Tibial nerve (tissue), 4 donors: ENCODE results near the gene OR52E5. TPM values are rescaled to one million over a fixed set of nuclear protein-coding genes. Genes with fewer than 3 reads are reported as not detected.

Experiments
- DNase-seq, 2 donors: peaks; one replicate each; pipeline ENCODE4 v3.0.0-alpha.2; 2019; ENCODE audit warnings: low spot score in 2 of 2
- H3K27ac ChIP-seq, 4 donors: fragments of 200-600 bp; sonication (generic) in 3 of 4; one replicate each; pipeline ENCODE4 v1.5.1; 2017 to 2019; ENCODE audit warnings: mild to moderate bottlenecking in 1 of 4
- H3K27me3 ChIP-seq, 2 donors: fragments of 200-600 bp; sonication (generic) in 1 of 2; one replicate each; pipeline versions ENCODE4 v1.5.1 to v1.6.0; 2017 to 2019
- H3K36me3 ChIP-seq, 3 donors: fragments of 200-600 bp; sonication (generic); one replicate each; pipeline ENCODE4 v1.5.1; 2018 to 2019
- H3K4me1 ChIP-seq, 4 donors: fragments of 200-600 bp; sonication (generic) in 3 of 4; one replicate each; pipeline ENCODE4 v1.5.1; 2017 to 2019
- H3K4me3 ChIP-seq, 4 donors: fragments of 200-600 bp; sonication (generic) in 3 of 4; one replicate each; pipeline ENCODE4 v1.5.1; 2017 to 2019; ENCODE audit warnings: mild to moderate bottlenecking in 1 of 4, moderate library complexity in 1 of 4
- H3K9me3 ChIP-seq, 4 donors: fragments of 200-600 bp; sonication (generic) in 3 of 4; one replicate each; pipeline ENCODE4 v1.5.1; 2017 to 2019
- EP300 ChIP-seq, 2 donors: sonication (generic); formaldehyde crosslinking; IDR thresholded peaks; one replicate each; pipeline ENCODE4 v1.6.1; 2017; ENCODE audit warnings: antibody characterized with exemption in 2 of 2, mild to moderate bottlenecking in 1 of 2
- POLR2A ChIP-seq, 2 donors: fragments of 450-650 bp; IDR thresholded peaks; one replicate each; pipeline ENCODE4 v1.6.1; 2017; ENCODE audit warnings: antibody characterized with exemption in 2 of 2, mild to moderate bottlenecking in 2 of 2, moderate library complexity in 2 of 2
- WGBS, 2 donors: methylation state at CpG; one replicate each; pipeline ENCODE4 v1.1.5; 2018; 5-methylcytosine and 5-hydroxymethylcytosine counted together
- total RNA-seq, 4 donors: library from RNA; depleted of rRNA; stranded (reverse); fragments of >200 nt; gene quantifications; one replicate each; pipeline ENCODE4 v1.1.0, GENCODE V29; 2016
- TF ChIP-seq, protein P1 (sequence below), 5 experiments: fragments of 200-600 bp in 3 of 5; fragments of 450-650 bp in 2 of 5; sonication (generic) in 3 of 5; IDR thresholded peaks; one replicate each; pipeline ENCODE4 v1.5.1; 2016 to 2019; ENCODE audit warnings: antibody characterized with exemption in 5 of 5, mild to moderate bottlenecking in 3 of 5, moderate library complexity in 2 of 5

The OR52E5 gene
- total RNA-seq, 4 donors from 2014 or later, result not detected

DNA sequence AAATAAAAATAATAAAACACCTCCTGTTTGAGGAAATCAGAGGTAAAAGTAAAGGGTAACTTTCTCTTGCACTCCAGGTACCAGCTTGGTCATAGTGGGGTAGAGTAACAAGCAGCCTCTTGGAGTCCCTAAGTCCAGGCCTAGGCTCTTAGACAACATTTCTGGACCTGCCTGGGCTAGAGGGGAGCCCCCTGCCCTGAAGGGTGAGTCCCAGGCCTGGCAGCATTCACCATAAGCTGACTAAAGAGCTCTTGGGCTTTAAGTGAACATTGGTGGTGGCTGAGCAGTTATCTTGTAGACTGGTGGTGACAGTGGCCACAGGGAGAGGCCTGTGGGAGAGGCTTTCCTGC lies 30.4 kb downstream of the OR52E5 start:
- Histone ChIP-seq H3K4me1 (no peaks in the 10 kb centered on the region), H3K27me3 (no peaks in the 10 kb centered on the region), H3K36me3 (no peaks in the 10 kb centered on the region), H3K4me3 (no peak overlapping the region), H3K9me3 (peaks cover 0 to 35% (median 0%) of the 10 kb centered on the region in 4 donors), H3K27ac (no peak overlapping the region)
- TF ChIP-seq, protein P1, sequence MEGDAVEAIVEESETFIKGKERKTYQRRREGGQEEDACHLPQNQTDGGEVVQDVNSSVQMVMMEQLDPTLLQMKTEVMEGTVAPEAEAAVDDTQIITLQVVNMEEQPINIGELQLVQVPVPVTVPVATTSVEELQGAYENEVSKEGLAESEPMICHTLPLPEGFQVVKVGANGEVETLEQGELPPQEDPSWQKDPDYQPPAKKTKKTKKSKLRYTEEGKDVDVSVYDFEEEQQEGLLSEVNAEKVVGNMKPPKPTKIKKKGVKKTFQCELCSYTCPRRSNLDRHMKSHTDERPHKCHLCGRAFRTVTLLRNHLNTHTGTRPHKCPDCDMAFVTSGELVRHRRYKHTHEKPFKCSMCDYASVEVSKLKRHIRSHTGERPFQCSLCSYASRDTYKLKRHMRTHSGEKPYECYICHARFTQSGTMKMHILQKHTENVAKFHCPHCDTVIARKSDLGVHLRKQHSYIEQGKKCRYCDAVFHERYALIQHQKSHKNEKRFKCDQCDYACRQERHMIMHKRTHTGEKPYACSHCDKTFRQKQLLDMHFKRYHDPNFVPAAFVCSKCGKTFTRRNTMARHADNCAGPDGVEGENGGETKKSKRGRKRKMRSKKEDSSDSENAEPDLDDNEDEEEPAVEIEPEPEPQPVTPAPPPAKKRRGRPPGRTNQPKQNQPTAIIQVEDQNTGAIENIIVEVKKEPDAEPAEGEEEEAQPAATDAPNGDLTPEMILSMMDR (IDR thresholded peaks at IDR 0.05), result no peak
- TF ChIP-seq POLR2A (IDR thresholded peaks at IDR 0.05), result no peak
- TF ChIP-seq EP300 (IDR thresholded peaks at IDR 0.05), result no peak
- DNase-seq, result no peak

DNA sequence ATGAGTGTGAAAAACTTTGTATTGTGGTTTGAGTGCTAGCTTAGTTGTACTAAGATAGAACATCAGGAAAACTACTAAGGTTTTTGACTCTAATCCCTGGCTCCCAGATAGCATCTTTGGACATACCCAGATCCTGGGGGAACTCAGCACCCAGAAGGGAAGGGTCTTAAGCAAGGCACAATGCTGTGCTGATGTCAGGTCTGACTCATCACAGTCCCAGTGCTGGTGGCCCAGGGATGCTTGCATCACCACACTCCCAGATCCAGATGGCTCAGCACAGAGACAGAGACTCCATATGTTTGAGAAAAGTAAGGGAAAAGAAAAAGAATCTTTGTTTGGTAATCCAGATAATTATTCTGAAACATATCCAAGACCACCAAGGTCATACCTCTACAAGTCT lies 30.8 kb downstream of the OR52E5 start:
- no peaks in the 10 kb centered on the region for H3K27me3 ChIP-seq
- no peak overlapping the region for H3K27ac ChIP-seq
- no peak for TF ChIP-seq EP300 (IDR thresholded peaks at IDR 0.05)
- no peak for TF ChIP-seq POLR2A (IDR thresholded peaks at IDR 0.05)
- TF ChIP-seq, protein P1 (IDR thresholded peaks at IDR 0.05), result no peak
- no peaks in the 10 kb centered on the region for H3K4me1 ChIP-seq
- H3K4me3 ChIP-seq, result no peak overlapping the region
- DNase-seq, result no peak
- peaks cover 0 to 37% (median 0%) of the 10 kb centered on the region in 4 donors for H3K9me3 ChIP-seq
- no peaks in the 10 kb centered on the region for H3K36me3 ChIP-seq

DNA sequence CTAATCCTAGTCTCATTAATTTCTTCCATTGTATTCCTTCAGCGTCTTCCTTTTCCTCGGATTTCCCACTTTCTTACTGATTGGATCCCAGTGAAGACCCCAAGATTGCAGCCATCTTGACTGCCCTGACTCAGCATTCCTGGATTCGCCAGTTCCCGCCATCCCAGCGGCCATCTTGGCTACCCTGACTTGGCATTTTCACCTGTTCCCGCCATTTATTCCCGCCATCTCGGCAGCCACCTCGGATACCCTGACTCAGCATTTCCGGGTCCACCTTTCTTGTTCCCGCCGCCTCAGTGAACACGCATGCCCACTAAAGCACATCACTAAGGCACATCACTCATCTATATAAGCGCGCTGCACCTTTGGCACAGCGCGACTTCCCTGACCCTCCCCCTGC lies 35.3 kb downstream of the OR52E5 start:
- H3K36me3 ChIP-seq, result no peaks in the 10 kb centered on the region
- 93 to 98% methylated on average over 17 of the region's 17 CpGs for WGBS, 2 donors
- no peak for DNase-seq
- TF ChIP-seq, protein P1 (IDR thresholded peaks at IDR 0.05), result no peak
- TF ChIP-seq EP300 (IDR thresholded peaks at IDR 0.05), result no peak
- no peak for TF ChIP-seq POLR2A (IDR thresholded peaks at IDR 0.05)
- H3K4me1 ChIP-seq, result no peaks in the 10 kb centered on the region
- H3K9me3 ChIP-seq, result peaks cover 0 to 56% (median 0%) of the 10 kb centered on the region in 4 donors
- no peak overlapping the region for H3K27ac ChIP-seq
- no peak overlapping the region for H3K4me3 ChIP-seq
- H3K27me3 ChIP-seq, result no peaks in the 10 kb centered on the region

DNA sequence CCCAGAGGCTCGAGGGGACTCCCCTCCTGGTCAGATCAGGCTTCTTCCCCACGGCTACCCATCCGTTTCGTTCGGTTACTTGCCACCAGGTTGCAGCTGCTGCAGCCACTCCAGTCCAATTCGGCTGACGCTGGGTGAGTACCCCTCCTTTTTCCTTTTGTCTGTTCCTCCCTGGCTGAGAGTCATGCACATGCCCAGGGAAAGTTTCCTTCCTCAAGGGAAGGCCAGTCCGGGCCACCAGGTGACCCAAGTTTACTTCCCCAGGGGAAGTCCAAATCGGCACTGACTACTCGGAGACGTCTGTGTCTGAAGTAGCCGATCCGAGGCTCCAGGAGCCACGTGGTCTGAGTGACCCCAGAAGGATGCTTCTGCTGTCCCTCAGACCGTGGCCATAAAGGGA lies 35.8 kb downstream of the OR52E5 start:
- no peak for DNase-seq

DNA sequence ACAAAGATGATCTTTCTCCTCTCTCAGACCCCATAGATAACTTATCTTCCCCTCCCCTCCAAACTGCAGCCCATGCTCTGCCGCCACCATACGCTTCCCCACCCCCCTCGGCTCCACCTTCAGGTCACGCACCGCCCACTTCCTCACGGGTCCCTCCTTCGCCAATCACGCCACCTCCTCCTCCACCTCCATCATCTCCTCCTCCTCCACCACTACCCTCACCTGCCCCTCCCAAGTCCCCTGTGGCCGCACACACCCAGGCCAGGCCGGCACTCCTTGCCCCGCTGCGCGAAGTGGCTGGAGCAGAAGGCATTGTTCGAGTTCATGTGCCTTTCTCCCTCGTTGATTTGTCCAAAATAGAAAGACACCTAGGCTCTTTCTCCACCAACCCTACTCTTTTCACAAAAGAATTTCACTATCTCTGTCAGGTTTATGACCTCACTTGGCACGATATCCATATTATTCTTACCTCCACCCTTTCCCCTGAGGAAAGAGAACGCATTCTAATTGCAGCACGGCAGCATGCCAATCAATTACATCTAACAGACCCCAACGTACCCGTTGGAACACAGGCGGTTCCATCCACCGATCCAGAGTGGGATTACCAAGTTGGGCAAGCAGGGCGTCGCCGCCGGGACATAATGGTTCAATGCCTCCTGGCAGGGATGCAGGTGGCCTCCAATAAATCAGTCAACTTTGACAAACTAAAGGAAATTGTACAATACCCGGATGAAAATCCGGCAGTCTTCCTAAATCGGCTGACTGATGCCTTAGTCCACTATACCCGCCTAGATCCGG lies 36.8 kb downstream of the OR52E5 start:
- TF ChIP-seq POLR2A (IDR thresholded peaks at IDR 0.05), result no peak
- H3K27me3 ChIP-seq, result no peaks in the 10 kb centered on the region
- 90 to 94% methylated on average over 31 of the region's 31 CpGs for WGBS, 2 donors
- no peak overlapping the region for H3K4me3 ChIP-seq
- H3K27ac ChIP-seq, result no peak overlapping the region
- peaks cover 0 to 43% (median 0%) of the 10 kb centered on the region in 4 donors for H3K9me3 ChIP-seq
- H3K36me3 ChIP-seq, result no peaks in the 10 kb centered on the region
- no peak for DNase-seq
- no peaks in the 10 kb centered on the region for H3K4me1 ChIP-seq

More for the DNA sequence above, 35.8 kb downstream of the OR52E5 start:
- Histone ChIP-seq H3K27ac (no peak overlapping the region), H3K36me3 (no peaks in the 10 kb centered on the region), H3K27me3 (no peaks in the 10 kb centered on the region), H3K4me1 (no peaks in the 10 kb centered on the region), H3K9me3 (peaks cover 0 to 51% (median 0%) of the 10 kb centered on the region in 4 donors), H3K4me3 (no peak overlapping the region)
- 82 to 89% methylated on average over 15 of the region's 15 CpGs for WGBS, 2 donors
- TF ChIP-seq EP300 (IDR thresholded peaks at IDR 0.05), result no peak
- TF ChIP-seq, protein P1 (IDR thresholded peaks at IDR 0.05), result no peak
- no peak for TF ChIP-seq POLR2A (IDR thresholded peaks at IDR 0.05)
